ENCODE measurements around the gene CNIH3. TPM values are rescaled to one million over a fixed set of nuclear protein-coding genes. Genes with fewer than 3 reads are reported as not detected.

CNIH3 gene
- total RNA-seq, 1 experiment from 2014 or later, result 24.5 TPM

- DNase-seq (ENCODE audit: low read depth), result no peak
These were observed 158.3 kb downstream of the CNIH3 start for GRCh38 chr1:224774378-224774777.

- no peak for DNase-seq (ENCODE audit: low read depth)
These were observed 161.1 kb downstream of the CNIH3 start for GRCh38 chr1:224777180-224777579.

GRCh38 chr1:224779536-224779935 lies 163.4 kb downstream of the CNIH3 start:
- DNase-seq (ENCODE audit: low read depth), result no peak

GRCh38 chr1:224780736-224781135 lies 164.6 kb downstream of the CNIH3 start:
- no peak for DNase-seq (ENCODE audit: low read depth)

GRCh38 chr1:224781800-224782199 lies 165.7 kb downstream of the CNIH3 start:
- DNase-seq (ENCODE audit: low read depth), result no peak

GRCh38 chr1:224782281-224783000 lies 166.3 kb downstream of the CNIH3 start:
- DNase-seq (ENCODE audit: low read depth), result no peak

- DNase-seq (ENCODE audit: low read depth), result peak; percentile 29
These were observed 167.0 kb downstream of the CNIH3 start for GRCh38 chr1:224783006-224783651.

GRCh38 chr1:224784265-224785039 lies 168.3 kb downstream of the CNIH3 start:
- DNase-seq (ENCODE audit: low read depth), result peak; percentile 66

- DNase-seq (ENCODE audit: low read depth), result peak; percentile 26
These were observed 168.9 kb downstream of the CNIH3 start for GRCh38 chr1:224785040-224785328.

GRCh38 chr1:224785622-224786021 lies 169.5 kb downstream of the CNIH3 start:
- DNase-seq (ENCODE audit: low read depth), result no peak

- peak; percentile 39 for DNase-seq (ENCODE audit: low read depth)
These were observed 170.6 kb downstream of the CNIH3 start for GRCh38 chr1:224786533-224787250.

- no peak for DNase-seq (ENCODE audit: low read depth)
These were observed 173.2 kb downstream of the CNIH3 start for GRCh38 chr1:224789311-224789710.

Other genes with a start within 250 kb of the CNIH3 start
- gene WDR26, start 181.5 kb upstream of the CNIH3 start, total RNA-seq (2014; rRNA removed; shearing (Covaris generic)), result 22.0 and 26.1 TPM in 2 replicates